ENCODE data around the gene MMP17. TPM values are rescaled to one million over a fixed set of nuclear protein-coding genes. Genes with fewer than 3 reads are reported as not detected.
A peak's percentile ranks its signal among the peaks of the same experiment; 100 is the strongest.

The MMP17 gene
- total RNA-seq, 2 donors from 2014 or later: 4.6 to 12.1 TPM

GRCh38 chr12:131831635-131832041, 3.4 kb downstream of the MMP17 start:
- Histone ChIP-seq H3K27ac (no peak overlapping the region), H3K4me3 (peak overlapping the region; percentile 73), H3K27me3 (replicated peaks; ENCODE audit: insufficient read depth) (peaks cover 6% of the 10 kb centered on the region), H3K36me3 (no peaks in the 10 kb centered on the region), H3K4me1 (ENCODE audit: control insufficient read depth in 1 of 2, low read depth in 2 of 2) (peaks cover 12 to 37% of the 10 kb centered on the region in 2 donors), H3K9me3 (no peaks in the 10 kb centered on the region)
- no peak for ATAC-seq (ENCODE audit: insufficient number of reproducible peaks, low FRiP score, low read depth)
- DNase-seq (ENCODE audit: low spot score): no peak
- TF ChIP-seq CTCF (IDR thresholded peaks at IDR 0.05): no peak

GRCh38 chr12:131832321-131833231, 4.4 kb downstream of the MMP17 start:
- ATAC-seq (ENCODE audit: insufficient number of reproducible peaks, low FRiP score, low read depth) (no peak), DNase-seq (ENCODE audit: low spot score) (no peak)
- Histone ChIP-seq H3K27ac (peak overlapping the region in 1 of 2 donors; percentile 7), H3K4me1 (ENCODE audit: control insufficient read depth in 1 of 2, low read depth in 2 of 2) (peaks cover 12 to 37% of the 10 kb centered on the region in 2 donors), H3K9me3 (no peaks in the 10 kb centered on the region), H3K4me3 (no peak overlapping the region), H3K27me3 (replicated peaks; ENCODE audit: insufficient read depth) (peaks cover 6% of the 10 kb centered on the region), H3K36me3 (no peaks in the 10 kb centered on the region)
- no peak for TF ChIP-seq CTCF (IDR thresholded peaks at IDR 0.05)

DNA sequence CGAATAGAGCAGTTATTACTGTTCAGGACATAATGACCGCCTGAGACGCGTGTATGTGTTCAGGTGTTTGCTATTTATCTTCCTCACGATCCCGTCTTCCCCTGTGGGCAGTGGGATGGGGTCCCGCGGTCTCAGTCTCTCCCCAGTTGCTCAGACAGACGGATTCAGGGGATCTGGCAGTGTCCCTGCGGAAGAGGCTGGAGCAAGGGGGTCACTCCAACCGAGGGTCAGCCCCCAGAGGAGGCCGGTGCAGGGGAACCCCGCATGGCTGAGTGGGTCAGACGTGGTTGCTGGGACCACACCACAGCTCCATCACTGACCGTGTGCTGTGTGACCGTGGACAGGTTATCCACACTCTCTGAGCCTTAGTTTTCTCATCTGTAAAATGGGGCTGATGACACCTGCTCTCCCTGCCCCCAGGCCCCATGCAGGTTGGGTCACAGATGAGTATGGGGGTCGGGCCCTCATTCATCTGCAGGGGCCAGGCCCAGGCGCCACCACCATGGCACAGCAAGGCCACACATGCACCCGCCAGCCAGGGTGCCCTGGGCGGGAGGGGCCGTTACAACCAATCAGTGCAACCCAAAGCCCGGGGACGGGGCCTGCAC, 5.2 kb downstream of the MMP17 start:
- Histone ChIP-seq H3K27ac (peak overlapping the region in 1 of 2 donors; percentile 7), H3K36me3 (no peaks in the 10 kb centered on the region), H3K9me3 (no peaks in the 10 kb centered on the region), H3K4me1 (ENCODE audit: control insufficient read depth in 1 of 2, low read depth in 2 of 2) (peaks cover 12 to 31% of the 10 kb centered on the region in 2 donors), H3K27me3 (replicated peaks; ENCODE audit: insufficient read depth) (peaks cover 6% of the 10 kb centered on the region), H3K4me3 (no peak overlapping the region)
- DNase-seq (ENCODE audit: low spot score) (no peak), ATAC-seq (ENCODE audit: insufficient number of reproducible peaks, low FRiP score, low read depth) (no peak)
- no peak for TF ChIP-seq CTCF (IDR thresholded peaks at IDR 0.05)

GRCh38 chr12:131833896-131834641, 5.9 kb downstream of the MMP17 start:
- no peak for TF ChIP-seq CTCF (IDR thresholded peaks at IDR 0.05)
- ATAC-seq (ENCODE audit: insufficient number of reproducible peaks, low FRiP score, low read depth): no peak
- Histone ChIP-seq H3K27ac (no peak overlapping the region), H3K4me1 (ENCODE audit: control insufficient read depth in 1 of 2, low read depth in 2 of 2) (peaks cover 11 to 25% of the 10 kb centered on the region in 2 donors), H3K36me3 (no peaks in the 10 kb centered on the region), H3K9me3 (no peaks in the 10 kb centered on the region), H3K4me3 (no peak overlapping the region), H3K27me3 (replicated peaks; ENCODE audit: insufficient read depth) (peaks cover 6% of the 10 kb centered on the region)
- DNase-seq (ENCODE audit: low spot score): no peak
